A673 (cell line): ENCODE results near the gene SF3B6. TPM values are rescaled to one million over a fixed set of nuclear protein-coding genes. Genes with fewer than 3 reads are reported as not detected.

Source experiments
- BruUV-seq: library from RNA; stranded (reverse); fragments of 400-500 nt; replicated peaks from 2 replicates; lab custom pipeline; 2021; lab: Mats Ljungman, UMichigan
- CTCF ChIA-PET: fragments of 300-600 bp; sonication (Branson Sonifier 250); formaldehyde crosslinking; loops from one replicate; lab custom pipeline; 2022; ENCODE audit warnings: antibody characterized with exemption; lab: Charles Lee
- POLR2A ChIA-PET: fragments of 300-600 bp; sonication (Branson Sonifier 250); formaldehyde crosslinking; loops from one replicate; lab custom pipeline; 2022; ENCODE audit warnings: antibody characterized with exemption; ENCODE audit not compliant: low non-redundant PET; lab: Charles Lee
- DNase-seq: peaks from one replicate; pipeline ENCODE4 v3.0.0-alpha.2; 2015; ENCODE audit warnings: low spot score
- H3K27ac ChIP-seq: fragments of 200-600 bp; sonication (generic); 2 replicates; pipeline ENCODE4 v1.5.1; 2016; ENCODE audit warnings: mixed run types, low read depth, mild to moderate bottlenecking, mixed read lengths, antibody characterized with exemption, low read length; ENCODE audit not compliant: poor library complexity, severe bottlenecking
- H3K27me3 ChIP-seq: fragments of 200-600 bp; sonication (generic); replicated peaks from 2 replicates; pipeline ENCODE4 v1.6.1; 2017; ENCODE audit warnings: mixed run types, low read depth, mild to moderate bottlenecking, mixed read lengths, antibody characterized with exemption, low read length; ENCODE audit not compliant: insufficient read depth, poor library complexity
- H3K36me3 ChIP-seq: fragments of 200-600 bp; sonication (generic); 2 replicates; pipeline ENCODE4 v1.6.1; 2016; ENCODE audit warnings: mixed run types, mild to moderate bottlenecking, mixed read lengths, antibody characterized with exemption, low read length; ENCODE audit not compliant: insufficient read depth, poor library complexity, severe bottlenecking
- H3K4me1 ChIP-seq: fragments of 200-600 bp; sonication (generic); 2 replicates; pipeline ENCODE4 v1.6.1; 2017; ENCODE audit warnings: mixed run types, mild to moderate bottlenecking, mixed read lengths, antibody characterized with exemption, low read length; ENCODE audit not compliant: insufficient read depth, poor library complexity, severe bottlenecking
- H3K4me3 ChIP-seq: fragments of 200-600 bp; sonication (generic); 2 replicates; pipeline ENCODE4 v1.5.1; 2016; ENCODE audit warnings: low read depth, mixed run types, mild to moderate bottlenecking, mixed read lengths, low read length; ENCODE audit not compliant: poor library complexity, severe bottlenecking
- H3K9me3 ChIP-seq: fragments of 200-600 bp; sonication (generic); 2 replicates; pipeline ENCODE4 v1.6.1; 2016; ENCODE audit warnings: mixed run types, low read depth, mild to moderate bottlenecking, mixed read lengths, antibody characterized with exemption, low read length; ENCODE audit not compliant: poor library complexity, severe bottlenecking
- EZH2 ChIP-seq: fragments of 200-600 bp; sonication (generic); IDR thresholded peaks from 2 replicates; pipeline ENCODE4 v1.6.1; 2017; ENCODE audit warnings: borderline replicate concordance, low read depth, mild to moderate bottlenecking, mixed read lengths, antibody characterized with exemption, low read length; ENCODE audit not compliant: poor library complexity, severe bottlenecking
- intact Hi-C: fragments of 100-400 bp; cut with micrococcal nuclease; formaldehyde crosslinking; loops from one replicate; pipeline ENCODE4 v1.10.0; 2022; ENCODE audit not compliant: unreplicated experiment
- total RNA-seq: library from RNA; stranded (reverse); gene quantifications from 2 replicates; pipeline ENCODE4 v1.2.3, GENCODE V29; 2021
- TF ChIP-seq, protein P1 (sequence below): fragments of 300-800, 200-600 bp; sonication (generic); conservative IDR thresholded peaks from 2 replicates; pipeline ENCODE4 v1.5.1; 2017; ENCODE audit warnings: low read depth, mild to moderate bottlenecking, antibody characterized with exemption, low read length, moderate library complexity, mixed read lengths

SF3B6 gene
- total RNA-seq, 1 experiment from 2014 or later, result 130 TPM

DNA sequence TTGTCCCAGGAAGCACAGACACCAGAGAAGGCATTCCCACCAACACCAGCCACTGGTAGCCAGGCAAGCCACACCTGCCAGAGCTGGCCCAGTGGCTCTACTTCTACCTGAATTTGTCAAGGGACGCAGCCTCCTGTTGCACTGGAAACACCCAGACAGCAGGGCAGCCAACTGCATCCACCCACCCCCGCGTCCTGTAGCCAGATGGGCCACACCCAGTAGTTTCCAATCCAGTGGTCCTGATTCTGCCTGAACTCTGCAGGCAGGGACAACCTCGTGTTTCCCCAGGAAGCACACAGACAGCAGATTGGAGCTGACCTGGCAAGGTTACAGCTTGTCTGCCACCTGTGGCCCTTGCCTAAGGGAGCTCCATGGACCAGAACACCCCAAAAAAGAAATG lies 28.8 kb upstream of the SF3B6 start:
- POLR2A ChIA-PET, result no interaction called here
- Histone ChIP-seq H3K27me3 (no peaks in the 10 kb centered on the region), H3K36me3 (no peaks in the 10 kb centered on the region), H3K4me1 (no peaks in the 10 kb centered on the region), H3K27ac (no peak overlapping the region), H3K9me3 (no peaks in the 10 kb centered on the region), H3K4me3 (no peak overlapping the region)
- intact Hi-C loops, result no loop called here
- TF ChIP-seq, protein P1, sequence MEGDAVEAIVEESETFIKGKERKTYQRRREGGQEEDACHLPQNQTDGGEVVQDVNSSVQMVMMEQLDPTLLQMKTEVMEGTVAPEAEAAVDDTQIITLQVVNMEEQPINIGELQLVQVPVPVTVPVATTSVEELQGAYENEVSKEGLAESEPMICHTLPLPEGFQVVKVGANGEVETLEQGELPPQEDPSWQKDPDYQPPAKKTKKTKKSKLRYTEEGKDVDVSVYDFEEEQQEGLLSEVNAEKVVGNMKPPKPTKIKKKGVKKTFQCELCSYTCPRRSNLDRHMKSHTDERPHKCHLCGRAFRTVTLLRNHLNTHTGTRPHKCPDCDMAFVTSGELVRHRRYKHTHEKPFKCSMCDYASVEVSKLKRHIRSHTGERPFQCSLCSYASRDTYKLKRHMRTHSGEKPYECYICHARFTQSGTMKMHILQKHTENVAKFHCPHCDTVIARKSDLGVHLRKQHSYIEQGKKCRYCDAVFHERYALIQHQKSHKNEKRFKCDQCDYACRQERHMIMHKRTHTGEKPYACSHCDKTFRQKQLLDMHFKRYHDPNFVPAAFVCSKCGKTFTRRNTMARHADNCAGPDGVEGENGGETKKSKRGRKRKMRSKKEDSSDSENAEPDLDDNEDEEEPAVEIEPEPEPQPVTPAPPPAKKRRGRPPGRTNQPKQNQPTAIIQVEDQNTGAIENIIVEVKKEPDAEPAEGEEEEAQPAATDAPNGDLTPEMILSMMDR, result no peak
- TF ChIP-seq EZH2, result no peak
- DNase-seq, result no peak
- no TSS peak for BruUV-seq
- CTCF ChIA-PET, result interaction anchor here (0.6 kb wide), 1 partner anchor 338 kb away, joined by 3 read pairs; no protein-coding TSS in a partner anchor

DNA sequence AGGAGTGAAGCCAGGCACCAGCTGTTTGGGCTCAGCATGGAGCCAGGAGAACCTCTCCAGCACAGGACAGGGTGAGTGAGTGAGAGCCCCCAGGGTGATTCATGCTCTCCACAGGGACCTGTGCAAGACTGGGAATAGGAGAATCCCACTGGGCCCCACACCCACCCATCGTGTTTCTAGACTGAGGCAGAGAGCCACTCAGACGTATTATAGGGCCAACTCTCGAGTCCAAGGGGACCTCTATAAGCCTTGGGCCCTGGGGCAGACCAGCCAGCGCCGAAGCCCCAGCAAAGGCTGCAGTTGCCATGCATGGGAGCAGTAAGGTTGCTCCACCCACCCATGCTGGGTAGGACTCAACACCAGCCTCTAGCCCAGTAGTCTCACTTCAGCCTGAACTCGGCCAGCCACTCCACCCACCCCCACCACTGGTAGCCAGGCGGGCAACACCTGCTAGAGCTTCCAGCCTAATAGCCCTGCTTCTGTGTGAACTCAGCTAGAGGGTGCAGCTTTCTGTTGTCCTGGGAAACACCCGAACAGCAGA lies 28.1 kb upstream of the SF3B6 start:
- BruUV-seq, result no TSS peak
- no peaks in the 10 kb centered on the region for H3K27me3 ChIP-seq
- DNase-seq, result no peak
- no peak overlapping the region for H3K4me3 ChIP-seq
- POLR2A ChIA-PET, result no interaction called here
- no peaks in the 10 kb centered on the region for H3K4me1 ChIP-seq
- H3K27ac ChIP-seq, result no peak overlapping the region
- CTCF ChIA-PET, result no interaction called here
- intact Hi-C loops, result no loop called here
- TF ChIP-seq, protein P1, result no peak
- TF ChIP-seq EZH2, result no peak
- H3K9me3 ChIP-seq, result no peaks in the 10 kb centered on the region
- H3K36me3 ChIP-seq, result no peaks in the 10 kb centered on the region

DNA sequence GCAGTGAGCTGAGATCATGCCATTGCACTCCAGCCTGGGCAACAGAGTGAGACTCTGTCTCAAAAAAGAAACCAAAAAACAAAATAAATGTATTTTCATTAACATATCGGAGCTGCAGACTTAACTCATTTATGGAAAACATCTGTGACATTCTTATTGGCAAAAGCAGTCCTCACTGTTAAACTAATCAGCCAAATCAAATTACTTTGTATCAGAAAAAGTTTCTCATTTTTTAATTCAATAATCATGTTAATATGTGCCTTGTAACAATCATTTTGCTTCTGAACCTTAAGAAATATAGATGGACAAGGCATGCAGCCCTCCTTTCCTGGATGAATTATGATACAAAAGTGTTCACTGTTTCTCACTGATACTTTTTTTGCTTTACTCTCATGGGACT lies 26.6 kb upstream of the SF3B6 start:
- BruUV-seq, result no TSS peak
- ChIA-PET CTCF (no interaction called here), POLR2A (no interaction called here)
- Histone ChIP-seq H3K4me1 (no peaks in the 10 kb centered on the region), H3K4me3 (no peak overlapping the region), H3K27me3 (no peaks in the 10 kb centered on the region), H3K27ac (no peak overlapping the region), H3K9me3 (no peaks in the 10 kb centered on the region), H3K36me3 (no peaks in the 10 kb centered on the region)
- no peak for TF ChIP-seq EZH2
- TF ChIP-seq, protein P1, result no peak
- no peak for DNase-seq
- intact Hi-C loops, result no loop called here
